ENCODE results near the gene COL18A1.

Gene COL18A1

DNA sequence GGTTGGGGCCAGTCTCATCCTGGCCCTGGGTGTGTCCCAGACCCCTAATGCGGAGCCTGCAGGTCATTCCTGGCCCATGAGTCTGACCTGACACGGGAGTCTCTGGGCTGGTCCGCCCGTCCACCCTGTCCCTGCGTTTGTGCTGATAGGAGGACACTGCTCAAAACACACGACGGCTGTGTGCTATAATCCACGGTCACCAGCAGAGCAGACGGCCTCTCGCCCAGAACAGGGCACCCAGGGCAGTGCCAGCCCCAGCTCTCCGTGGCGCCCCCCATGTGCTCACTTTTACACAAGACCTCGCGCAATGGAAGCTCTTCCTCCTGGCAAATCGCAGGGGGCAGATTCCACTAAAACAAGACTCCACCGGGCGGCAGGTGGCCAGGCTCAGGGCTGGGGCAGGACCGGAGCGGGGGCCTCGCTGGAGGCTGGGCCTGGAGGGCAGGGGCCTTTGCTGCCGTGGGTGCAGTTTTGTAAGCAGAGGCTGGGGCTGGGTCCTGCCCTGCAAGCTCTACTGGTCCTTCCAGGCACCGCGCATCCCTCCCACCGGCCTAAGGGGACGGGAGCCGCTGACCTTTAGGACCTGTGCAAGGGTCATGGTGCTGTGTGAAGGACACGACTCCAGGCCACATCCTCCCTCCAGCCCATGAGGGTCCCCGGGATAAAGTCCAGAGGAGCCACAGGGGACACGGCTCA lies 147.9 kb downstream of the COL18A1 start:
- no peak overlapping the region for H3K4me3 ChIP-seq (ENCODE audit: low read length)
- DNase-seq (ENCODE audit: low read depth): no peak
- TF ChIP-seq, protein P1, sequence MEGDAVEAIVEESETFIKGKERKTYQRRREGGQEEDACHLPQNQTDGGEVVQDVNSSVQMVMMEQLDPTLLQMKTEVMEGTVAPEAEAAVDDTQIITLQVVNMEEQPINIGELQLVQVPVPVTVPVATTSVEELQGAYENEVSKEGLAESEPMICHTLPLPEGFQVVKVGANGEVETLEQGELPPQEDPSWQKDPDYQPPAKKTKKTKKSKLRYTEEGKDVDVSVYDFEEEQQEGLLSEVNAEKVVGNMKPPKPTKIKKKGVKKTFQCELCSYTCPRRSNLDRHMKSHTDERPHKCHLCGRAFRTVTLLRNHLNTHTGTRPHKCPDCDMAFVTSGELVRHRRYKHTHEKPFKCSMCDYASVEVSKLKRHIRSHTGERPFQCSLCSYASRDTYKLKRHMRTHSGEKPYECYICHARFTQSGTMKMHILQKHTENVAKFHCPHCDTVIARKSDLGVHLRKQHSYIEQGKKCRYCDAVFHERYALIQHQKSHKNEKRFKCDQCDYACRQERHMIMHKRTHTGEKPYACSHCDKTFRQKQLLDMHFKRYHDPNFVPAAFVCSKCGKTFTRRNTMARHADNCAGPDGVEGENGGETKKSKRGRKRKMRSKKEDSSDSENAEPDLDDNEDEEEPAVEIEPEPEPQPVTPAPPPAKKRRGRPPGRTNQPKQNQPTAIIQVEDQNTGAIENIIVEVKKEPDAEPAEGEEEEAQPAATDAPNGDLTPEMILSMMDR (conservative IDR thresholded peaks at IDR 0.05; ENCODE audit: low read depth, low read length): no peak

- TF ChIP-seq, protein P1 (conservative IDR thresholded peaks at IDR 0.05; ENCODE audit: low read depth, low read length): peak; percentile 66
- no peak for DNase-seq (ENCODE audit: low read depth)
- H3K4me3 ChIP-seq (ENCODE audit: low read length): peak overlapping the region; percentile 57
These were observed 149.7 kb downstream of the COL18A1 start for GRCh38 chr21:45554477-45555175.

GRCh38 chr21:45555251-45555556 lies 150.2 kb downstream of the COL18A1 start:
- TF ChIP-seq, protein P1 (conservative IDR thresholded peaks at IDR 0.05; ENCODE audit: low read depth, low read length): no peak
- DNase-seq (ENCODE audit: low read depth): no peak
- no peak overlapping the region for H3K4me3 ChIP-seq (ENCODE audit: low read length)

DNA sequence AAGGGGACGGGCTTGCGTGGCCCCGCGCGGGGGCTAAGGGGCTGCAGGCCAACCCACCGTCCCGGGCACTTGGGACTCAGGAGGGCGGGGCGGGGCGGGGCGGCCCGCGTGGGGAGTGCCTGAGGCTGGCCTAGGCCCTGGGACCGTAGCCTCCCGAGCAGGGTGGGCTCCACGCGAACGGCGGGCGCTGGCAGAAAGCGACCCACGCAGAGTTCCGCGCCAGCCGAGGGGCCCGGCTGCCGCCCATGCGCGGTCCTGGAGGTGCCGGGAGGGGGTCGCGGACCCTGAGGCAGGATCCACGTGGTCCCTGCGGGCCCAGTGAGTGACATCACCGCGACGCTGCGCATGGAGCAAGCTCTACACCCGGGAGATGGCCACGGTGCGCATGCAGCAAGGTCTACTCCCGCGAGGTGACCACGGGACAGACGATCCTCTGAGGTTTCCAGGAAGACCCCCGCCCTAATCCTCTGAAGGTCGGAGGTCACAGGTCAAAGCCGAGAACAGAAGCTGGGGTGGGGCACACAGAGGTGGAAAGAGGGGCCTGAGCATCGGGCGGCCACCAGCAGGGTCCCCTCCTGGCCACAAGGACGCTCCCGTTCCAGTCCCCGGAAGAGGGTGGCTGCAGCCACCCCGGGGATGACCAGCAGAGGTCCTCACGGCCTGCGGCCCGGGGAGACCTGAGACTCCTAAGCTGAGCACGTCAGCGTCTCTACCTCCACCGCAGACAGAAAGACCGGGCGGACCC lies 150.8 kb downstream of the COL18A1 start:
- TF ChIP-seq, protein P1 (conservative IDR thresholded peaks at IDR 0.05; ENCODE audit: low read depth, low read length): peak; percentile 95
- DNase-seq (ENCODE audit: low read depth): peak; percentile 80
- peak overlapping the region; percentile 43 for H3K4me3 ChIP-seq (ENCODE audit: low read length)

DNA sequence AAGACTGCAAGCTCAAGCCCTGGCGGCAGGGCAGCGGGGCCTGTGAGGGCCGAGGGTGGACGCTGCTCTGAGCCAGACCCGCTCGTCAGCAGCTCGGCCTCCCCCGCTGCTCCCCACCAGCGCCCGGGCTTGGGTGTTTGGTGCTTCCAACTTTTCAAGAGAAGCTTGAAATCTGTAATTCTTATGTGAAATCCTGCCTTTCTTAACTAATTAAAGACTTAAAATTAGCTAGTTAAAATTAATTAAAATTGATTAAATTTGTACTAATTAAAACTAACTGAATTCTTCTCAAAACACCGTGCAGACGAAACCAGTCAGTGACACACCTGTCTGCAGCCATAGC lies 151.3 kb downstream of the COL18A1 start:
- DNase-seq (ENCODE audit: low read depth): no peak
- TF ChIP-seq, protein P1 (conservative IDR thresholded peaks at IDR 0.05; ENCODE audit: low read depth, low read length): no peak
- H3K4me3 ChIP-seq (ENCODE audit: low read length): peak overlapping the region; percentile 8

- DNase-seq (ENCODE audit: low read depth): no peak
- TF ChIP-seq, protein P1 (conservative IDR thresholded peaks at IDR 0.05; ENCODE audit: low read depth, low read length): no peak
- no peak overlapping the region for H3K4me3 ChIP-seq (ENCODE audit: low read length)
These were observed 152.0 kb downstream of the COL18A1 start for GRCh38 chr21:45556645-45557615.

All from retinal pigment epithelial cell (primary cell).